RWPE2 (cell line): ENCODE measurements around the gene FOXO1.

ENCODE experiments used
- ATAC-seq: fragments of 200-7000 bp; cut with Tn5 transposase; 3 replicates; pipeline ENCODE4 v1.9.1; 2021; ENCODE audit warnings: low read depth
- DNase-seq: peaks from one replicate; pipeline ENCODE4 v3.0.0-alpha.2; 2020; ENCODE audit warnings: low spot score
- H3K27ac ChIP-seq: fragments of 450-650 bp; 2 replicates; pipeline ENCODE4 v1.5.1; 2017; ENCODE audit warnings: mild to moderate bottlenecking; ENCODE audit not compliant: poor library complexity, severe bottlenecking
- H3K27me3 ChIP-seq: fragments of 250-450 bp; sonication (Bioruptor Pico); 2 replicates; pipeline ENCODE4 v1.5.1; 2021; ENCODE audit warnings: mild to moderate bottlenecking, moderate library complexity; ENCODE audit not compliant: insufficient read depth, poor library complexity, severe bottlenecking
- H3K36me3 ChIP-seq: fragments of 250-450 bp; sonication (Bioruptor Pico); 2 replicates; pipeline ENCODE4 v1.5.1; 2020; ENCODE audit warnings: low read depth, mild to moderate bottlenecking, moderate library complexity
- H3K4me1 ChIP-seq: fragments of 250-450 bp; sonication (Bioruptor Pico); 2 replicates; pipeline ENCODE4 v1.5.1; 2021; ENCODE audit warnings: mild to moderate bottlenecking, moderate library complexity; ENCODE audit not compliant: insufficient read depth, poor library complexity, severe bottlenecking
- H3K4me3 ChIP-seq: fragments of 250-450 bp; sonication (Bioruptor Pico); 2 replicates; pipeline ENCODE4 v1.5.1; 2021; ENCODE audit warnings: mild to moderate bottlenecking, moderate library complexity; ENCODE audit not compliant: severe bottlenecking
- H3K9me3 ChIP-seq: fragments of 250-450 bp; sonication (Bioruptor Pico); 2 replicates; pipeline ENCODE4 v1.5.1; 2021; ENCODE audit warnings: mild to moderate bottlenecking, moderate library complexity; ENCODE audit not compliant: severe bottlenecking
- TF ChIP-seq, protein P1 (sequence below): fragments of 450-650 bp; IDR thresholded peaks from one replicate; pipeline ENCODE4 v1.5.1; 2017; ENCODE audit warnings: mild to moderate bottlenecking, moderate library complexity; ENCODE audit not compliant: poor library complexity, severe bottlenecking

Gene FOXO1

DNA sequence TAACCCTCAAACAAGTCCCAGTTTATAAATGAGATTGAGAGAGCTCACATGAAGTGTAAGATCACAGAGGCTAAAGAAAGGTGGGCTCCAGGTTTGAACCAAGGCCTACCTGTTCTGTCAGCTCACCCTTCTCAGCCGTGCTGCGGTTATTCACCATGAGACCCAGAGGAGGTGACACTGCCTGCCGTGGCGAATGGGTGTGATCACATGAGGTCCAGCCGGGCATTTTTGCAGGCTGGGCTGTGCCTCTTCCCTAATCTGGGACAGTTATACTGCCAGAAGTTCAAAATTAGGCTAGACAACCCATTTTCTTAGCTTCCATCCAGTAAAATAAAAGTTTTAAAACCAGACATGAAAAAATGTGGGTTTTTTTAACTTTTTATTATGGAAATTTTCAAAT is 146.8 kb downstream of the FOXO1 start:
- Histone ChIP-seq H3K9me3 (no peaks in the 10 kb centered on the region), H3K4me1 (no peaks in the 10 kb centered on the region), H3K27ac (no peak overlapping the region), H3K4me3 (no peak overlapping the region), H3K36me3 (no peaks in the 10 kb centered on the region), H3K27me3 (no peaks in the 10 kb centered on the region)
- DNase-seq: no peak
- TF ChIP-seq, protein P1, sequence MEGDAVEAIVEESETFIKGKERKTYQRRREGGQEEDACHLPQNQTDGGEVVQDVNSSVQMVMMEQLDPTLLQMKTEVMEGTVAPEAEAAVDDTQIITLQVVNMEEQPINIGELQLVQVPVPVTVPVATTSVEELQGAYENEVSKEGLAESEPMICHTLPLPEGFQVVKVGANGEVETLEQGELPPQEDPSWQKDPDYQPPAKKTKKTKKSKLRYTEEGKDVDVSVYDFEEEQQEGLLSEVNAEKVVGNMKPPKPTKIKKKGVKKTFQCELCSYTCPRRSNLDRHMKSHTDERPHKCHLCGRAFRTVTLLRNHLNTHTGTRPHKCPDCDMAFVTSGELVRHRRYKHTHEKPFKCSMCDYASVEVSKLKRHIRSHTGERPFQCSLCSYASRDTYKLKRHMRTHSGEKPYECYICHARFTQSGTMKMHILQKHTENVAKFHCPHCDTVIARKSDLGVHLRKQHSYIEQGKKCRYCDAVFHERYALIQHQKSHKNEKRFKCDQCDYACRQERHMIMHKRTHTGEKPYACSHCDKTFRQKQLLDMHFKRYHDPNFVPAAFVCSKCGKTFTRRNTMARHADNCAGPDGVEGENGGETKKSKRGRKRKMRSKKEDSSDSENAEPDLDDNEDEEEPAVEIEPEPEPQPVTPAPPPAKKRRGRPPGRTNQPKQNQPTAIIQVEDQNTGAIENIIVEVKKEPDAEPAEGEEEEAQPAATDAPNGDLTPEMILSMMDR: no peak
- no peak for ATAC-seq

DNA sequence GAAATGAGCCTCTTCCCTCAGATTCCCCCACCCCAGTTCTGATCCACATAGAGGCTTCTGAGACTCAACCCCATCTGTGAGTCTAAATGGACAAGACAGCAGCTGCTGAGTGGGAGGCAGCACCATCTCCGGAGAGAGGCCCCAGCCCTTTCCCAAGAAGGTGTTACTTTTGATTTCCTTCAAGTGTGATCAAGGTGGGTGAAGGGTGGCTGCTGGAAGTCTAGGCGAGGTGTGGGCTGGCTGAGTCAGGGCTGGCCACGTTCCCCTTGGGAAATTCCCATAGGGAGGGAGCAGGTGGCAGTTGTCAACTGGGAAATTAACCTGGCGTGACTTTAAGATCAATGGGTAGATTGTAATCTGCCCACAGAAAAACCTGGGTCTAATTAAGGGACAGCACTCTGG is 148.0 kb downstream of the FOXO1 start:
- Histone ChIP-seq H3K36me3 (no peaks in the 10 kb centered on the region), H3K9me3 (no peaks in the 10 kb centered on the region), H3K27me3 (no peaks in the 10 kb centered on the region), H3K4me1 (no peaks in the 10 kb centered on the region), H3K27ac (no peak overlapping the region), H3K4me3 (no peak overlapping the region)
- ATAC-seq (no peak), DNase-seq (no peak)
- TF ChIP-seq, protein P1: no peak

DNA sequence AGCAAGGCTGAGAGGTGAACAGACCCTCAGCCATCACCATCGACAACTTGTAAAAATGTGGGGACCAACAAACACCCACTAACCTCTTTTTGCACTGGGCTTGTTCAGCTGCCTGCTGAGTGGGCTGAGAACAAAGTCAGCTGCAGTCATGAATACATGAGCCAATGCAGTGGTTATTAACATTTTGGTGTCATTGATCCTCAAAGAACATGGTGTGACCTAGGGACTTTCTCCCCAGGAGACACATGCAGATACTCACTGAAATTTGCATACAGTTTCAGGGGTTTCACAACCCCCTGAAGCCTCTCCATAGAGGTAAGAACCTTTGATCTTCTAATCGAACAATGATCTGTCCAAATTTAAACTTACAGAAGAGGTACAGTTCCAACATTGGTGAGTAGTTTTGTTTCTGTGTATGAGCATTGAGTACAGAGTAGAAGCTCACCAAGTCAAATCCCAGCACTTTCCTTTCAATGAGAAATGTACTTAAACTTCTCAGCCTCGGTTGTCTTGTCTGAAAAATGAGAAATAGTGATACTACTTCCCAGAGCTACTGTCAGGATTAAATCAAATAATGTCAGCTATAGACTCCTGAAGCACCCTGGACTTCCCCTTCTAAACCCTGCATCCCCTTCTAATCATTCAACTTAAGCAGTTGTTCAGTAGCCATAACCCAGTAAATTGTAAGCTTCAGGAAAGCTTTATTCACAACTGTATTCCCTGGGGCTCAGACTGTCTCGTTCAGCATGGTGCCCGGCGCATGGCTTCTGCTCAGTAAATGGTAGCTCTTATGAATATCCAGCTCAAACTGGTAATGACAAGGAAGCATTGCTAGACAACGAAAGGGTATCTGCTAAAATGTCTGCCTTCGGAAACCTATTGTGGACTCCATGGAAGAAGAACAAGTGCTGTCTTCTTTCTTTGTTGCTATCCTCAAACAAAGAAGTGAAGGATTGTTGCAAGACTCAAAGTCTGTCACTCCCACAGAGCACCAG is 148.7 kb downstream of the FOXO1 start:
- DNase-seq: no peak
- no peak for ATAC-seq
- no peak overlapping the region for H3K27ac ChIP-seq
- no peaks in the 10 kb centered on the region for H3K9me3 ChIP-seq
- H3K27me3 ChIP-seq: no peaks in the 10 kb centered on the region
- TF ChIP-seq, protein P1: no peak
- no peaks in the 10 kb centered on the region for H3K4me1 ChIP-seq
- H3K36me3 ChIP-seq: no peaks in the 10 kb centered on the region
- no peak overlapping the region for H3K4me3 ChIP-seq

DNA sequence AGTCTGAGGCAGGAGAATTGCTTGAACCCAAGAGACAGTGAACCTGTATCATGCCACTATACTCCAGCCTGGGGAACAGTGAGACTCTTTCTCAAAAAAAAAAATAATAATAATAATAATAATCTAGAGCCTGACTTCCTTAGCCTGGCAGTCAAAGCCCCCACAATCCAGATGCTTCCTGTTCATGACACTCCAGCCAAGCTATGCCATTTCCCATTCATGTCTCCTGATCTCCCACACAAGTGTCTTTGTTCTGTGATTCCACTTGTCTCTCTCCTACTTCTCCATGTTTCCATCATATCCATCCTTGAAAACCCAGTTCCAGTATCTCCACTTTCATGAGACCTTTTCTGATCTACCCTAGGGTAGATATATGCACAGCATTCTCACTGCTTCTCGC is 150.7 kb downstream of the FOXO1 start:
- TF ChIP-seq, protein P1: no peak
- ATAC-seq: no peak
- Histone ChIP-seq H3K27me3 (no peaks in the 10 kb centered on the region), H3K4me1 (no peaks in the 10 kb centered on the region), H3K36me3 (no peaks in the 10 kb centered on the region), H3K27ac (no peak overlapping the region), H3K4me3 (no peak overlapping the region), H3K9me3 (no peaks in the 10 kb centered on the region)
- no peak for DNase-seq

DNA sequence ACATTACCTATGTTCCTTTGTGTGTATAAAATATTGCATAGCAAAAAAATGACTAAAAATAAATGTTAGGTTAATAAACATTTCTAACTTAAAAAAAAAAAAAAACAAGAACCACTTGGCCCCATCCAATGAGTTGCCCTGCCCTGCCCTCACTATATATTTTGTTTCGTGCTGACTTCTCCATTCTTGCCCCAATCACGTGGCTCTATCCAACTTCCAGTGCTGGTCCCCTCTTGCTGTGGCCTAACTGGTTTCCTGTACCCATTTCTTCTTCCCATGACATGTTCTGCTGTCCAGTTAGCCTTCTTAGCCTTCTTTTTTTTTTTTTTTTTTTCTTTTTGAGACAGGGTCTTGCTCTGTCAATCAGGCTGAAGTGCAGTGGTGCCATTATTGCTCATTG is 151.6 kb downstream of the FOXO1 start:
- no peaks in the 10 kb centered on the region for H3K9me3 ChIP-seq
- no peak overlapping the region for H3K27ac ChIP-seq
- ATAC-seq (no peak), DNase-seq (no peak)
- no peaks in the 10 kb centered on the region for H3K4me1 ChIP-seq
- TF ChIP-seq, protein P1: no peak
- no peaks in the 10 kb centered on the region for H3K36me3 ChIP-seq
- H3K27me3 ChIP-seq: no peaks in the 10 kb centered on the region
- H3K4me3 ChIP-seq: no peak overlapping the region
